ENCODE measurements around the gene REPS2. TPM values are rescaled to one million over a fixed set of nuclear protein-coding genes. Genes with fewer than 3 reads are reported as not detected.
A peak's percentile ranks its signal among the peaks of the same experiment; 100 is the strongest.
"Not testable (repeated sequence)": the region's sequence is repeated elsewhere in the genome, so short reads cannot be mapped to it uniquely, and the experiment has no call there.

The REPS2 gene
- total and polyA plus RNA-seq, 4 experiments from 2014 or later: 0.09 to 1.4 (median 0.61) TPM

GRCh38 chrX:16934185-16934584 is 12.3 kb upstream of the REPS2 start:
- Histone ChIP-seq H3K36me3 (ENCODE audit: insufficient read depth, low read length) (no peaks in the 10 kb centered on the region), H3K4me1 (ENCODE audit: insufficient read depth, low read length) (no peaks in the 10 kb centered on the region), H3K4me3 (ENCODE audit: low read length in 2 of 2) (no peak overlapping the region), H3K27me3 (ENCODE audit: insufficient read depth, low read length) (no peaks in the 10 kb centered on the region), H3K9me3 (ENCODE audit: control insufficient read depth in 1 of 2, low read length in 2 of 2) (no peaks in the 10 kb centered on the region), H3K27ac (ENCODE audit: low read depth, low read length) (no peak overlapping the region)
- H3K27ac Mint-ChIP-seq: no peak overlapping the region
- no peaks in the 10 kb centered on the region for H3K4me1 Mint-ChIP-seq
- DNase-seq: no peak
- ChIA-PET POLR2A (ENCODE audit: partially characterized antibody) (no interaction called here), CTCF (ENCODE audit: partially characterized antibody) (no interaction called here)
- H3K27me3 Mint-ChIP-seq: peaks cover 3 to 5% of the 10 kb centered on the region in 2 donors
- H3K4me3 Mint-ChIP-seq: no peak overlapping the region
- H3K9me3 Mint-ChIP-seq: peaks cover 0 to 19% (median 5%) of the 10 kb centered on the region in 8 donors
- peaks cover 0 to 6% of the 10 kb centered on the region in 2 donors for H3K36me3 Mint-ChIP-seq
- intact Hi-C loops (cut with micrococcal nuclease): no loop called here

GRCh38 chrX:16946971-16947562 is 609 bp downstream of the REPS2 start:
- H3K4me3 Mint-ChIP-seq: peak overlapping the region; percentile 79 to 87 (median 86)
- H3K27ac ChIP-seq (ENCODE audit: low read depth, low read length): no peak overlapping the region
- peaks cover 0 to 3% of the 10 kb centered on the region in 2 donors for H3K27me3 Mint-ChIP-seq
- intact Hi-C loops (cut with micrococcal nuclease): loop anchor here (1.0 to 5.0 kb wide), 3 partner anchors 60 to 161 kb away; partner anchors contain the start of genes RBBP7 and TXLNG
- peaks cover 0 to 4% (median under 1%) of the 10 kb centered on the region in 8 donors for H3K9me3 Mint-ChIP-seq
- H3K36me3 ChIP-seq (ENCODE audit: insufficient read depth, low read length): no peaks in the 10 kb centered on the region
- no peaks in the 10 kb centered on the region for H3K36me3 Mint-ChIP-seq
- H3K4me3 ChIP-seq (ENCODE audit: low read length in 2 of 2): peak overlapping the region in 1 of 2 donors; percentile 19
- H3K4me1 Mint-ChIP-seq: peaks cover 0 to 3% (median 0%) of the 10 kb centered on the region in 4 donors
- ChIA-PET CTCF (ENCODE audit: partially characterized antibody) (interaction anchor here (1.1 kb wide), 1 partner anchor 9 kb away, joined by 3 read pairs; no protein-coding TSS in a partner anchor), POLR2A (ENCODE audit: partially characterized antibody) (interaction anchor here (0.6 to 1.7 kb wide), 4 partner anchors 37 to 1092 kb away, joined by 3 to 7 read pairs (median 4); partner anchors contain the start of genes AP1S2 and CTPS2)
- no peaks in the 10 kb centered on the region for H3K4me1 ChIP-seq (ENCODE audit: insufficient read depth, low read length)
- no peaks in the 10 kb centered on the region for H3K27me3 ChIP-seq (ENCODE audit: insufficient read depth, low read length)
- H3K27ac Mint-ChIP-seq: peak overlapping the region; percentile 46 to 87 (median 76)
- peak in 4 of 5 donors; percentile 1 to 14 (median 8) for DNase-seq
- H3K9me3 ChIP-seq (ENCODE audit: control insufficient read depth in 1 of 2, low read length in 2 of 2): no peaks in the 10 kb centered on the region

GRCh38 chrX:16950423-16950822 is 4.0 kb downstream of the REPS2 start:
- Histone ChIP-seq H3K4me3 (ENCODE audit: low read length in 2 of 2) (no peak overlapping the region), H3K27ac (ENCODE audit: low read depth, low read length) (no peak overlapping the region), H3K4me1 (ENCODE audit: insufficient read depth, low read length) (no peaks in the 10 kb centered on the region), H3K36me3 (ENCODE audit: insufficient read depth, low read length) (no peaks in the 10 kb centered on the region), H3K9me3 (ENCODE audit: control insufficient read depth in 1 of 2, low read length in 2 of 2) (no peaks in the 10 kb centered on the region), H3K27me3 (ENCODE audit: insufficient read depth, low read length) (no peaks in the 10 kb centered on the region)
- peaks cover 0 to 3% of the 10 kb centered on the region in 2 donors for H3K27me3 Mint-ChIP-seq
- no peak for DNase-seq
- H3K36me3 Mint-ChIP-seq: no peaks in the 10 kb centered on the region
- H3K27ac Mint-ChIP-seq: no peak overlapping the region
- ChIA-PET CTCF (ENCODE audit: partially characterized antibody) (no interaction called here), POLR2A (ENCODE audit: partially characterized antibody) (no interaction called here)
- peaks cover 0 to 2% (median 0%) of the 10 kb centered on the region in 8 donors for H3K9me3 Mint-ChIP-seq
- intact Hi-C loops (cut with micrococcal nuclease): no loop called here
- peaks cover 0 to 3% (median 0%) of the 10 kb centered on the region in 4 donors for H3K4me1 Mint-ChIP-seq
- no peak overlapping the region for H3K4me3 Mint-ChIP-seq

- Histone ChIP-seq H3K9me3 (ENCODE audit: control insufficient read depth in 1 of 2, low read length in 2 of 2) (no peaks in the 10 kb centered on the region), H3K4me1 (ENCODE audit: insufficient read depth, low read length) (no peaks in the 10 kb centered on the region), H3K27me3 (ENCODE audit: insufficient read depth, low read length) (no peaks in the 10 kb centered on the region), H3K27ac (ENCODE audit: low read depth, low read length) (no peak overlapping the region), H3K4me3 (ENCODE audit: low read length in 2 of 2) (no peak overlapping the region), H3K36me3 (ENCODE audit: insufficient read depth, low read length) (no peaks in the 10 kb centered on the region)
- peaks cover 2 to 3% of the 10 kb centered on the region in 2 donors for H3K27me3 Mint-ChIP-seq
- ChIA-PET POLR2A (ENCODE audit: partially characterized antibody) (no interaction called here), CTCF (ENCODE audit: partially characterized antibody) (no interaction called here)
- no peaks in the 10 kb centered on the region for H3K36me3 Mint-ChIP-seq
- H3K4me3 Mint-ChIP-seq: no peak overlapping the region
- no peak for DNase-seq
- intact Hi-C loops (cut with micrococcal nuclease): no loop called here
- no peaks in the 10 kb centered on the region for H3K4me1 Mint-ChIP-seq
- no peak overlapping the region for H3K27ac Mint-ChIP-seq
- H3K9me3 Mint-ChIP-seq: no peaks in the 10 kb centered on the region
These were observed 7.3 kb downstream of the REPS2 start for GRCh38 chrX:16953606-16954211.

- DNase-seq: no peak
- ChIA-PET POLR2A (ENCODE audit: partially characterized antibody) (no interaction called here), CTCF (ENCODE audit: partially characterized antibody) (no interaction called here)
- no peaks in the 10 kb centered on the region for H3K9me3 ChIP-seq (ENCODE audit: control insufficient read depth in 1 of 2, low read length in 2 of 2)
- peaks cover 2 to 3% of the 10 kb centered on the region in 2 donors for H3K27me3 Mint-ChIP-seq
- no peaks in the 10 kb centered on the region for H3K36me3 Mint-ChIP-seq
- H3K27me3 ChIP-seq (ENCODE audit: insufficient read depth, low read length): no peaks in the 10 kb centered on the region
- H3K4me1 Mint-ChIP-seq: no peaks in the 10 kb centered on the region
- no peak overlapping the region for H3K4me3 ChIP-seq (ENCODE audit: low read length in 2 of 2)
- H3K4me3 Mint-ChIP-seq: no peak overlapping the region
- no peaks in the 10 kb centered on the region for H3K9me3 Mint-ChIP-seq
- no peak overlapping the region for H3K27ac Mint-ChIP-seq
- no peaks in the 10 kb centered on the region for H3K4me1 ChIP-seq (ENCODE audit: insufficient read depth, low read length)
- no peaks in the 10 kb centered on the region for H3K36me3 ChIP-seq (ENCODE audit: insufficient read depth, low read length)
- intact Hi-C loops (cut with micrococcal nuclease): no loop called here
- no peak overlapping the region for H3K27ac ChIP-seq (ENCODE audit: low read depth, low read length)
These were observed 11.3 kb downstream of the REPS2 start for GRCh38 chrX:16957751-16958150.

- H3K4me1 Mint-ChIP-seq: no peaks in the 10 kb centered on the region
- Histone ChIP-seq H3K4me1 (ENCODE audit: insufficient read depth, low read length) (no peaks in the 10 kb centered on the region), H3K4me3 (ENCODE audit: low read length in 2 of 2) (no peak overlapping the region), H3K9me3 (ENCODE audit: control insufficient read depth in 1 of 2, low read length in 2 of 2) (no peaks in the 10 kb centered on the region), H3K27me3 (ENCODE audit: insufficient read depth, low read length) (no peaks in the 10 kb centered on the region), H3K36me3 (ENCODE audit: insufficient read depth, low read length) (no peaks in the 10 kb centered on the region), H3K27ac (ENCODE audit: low read depth, low read length) (no peak overlapping the region)
- no peak overlapping the region for H3K4me3 Mint-ChIP-seq
- H3K9me3 Mint-ChIP-seq: no peaks in the 10 kb centered on the region
- no peak for DNase-seq
- peaks cover 2 to 3% of the 10 kb centered on the region in 2 donors for H3K27me3 Mint-ChIP-seq
- ChIA-PET POLR2A (ENCODE audit: partially characterized antibody) (no interaction called here), CTCF (ENCODE audit: partially characterized antibody) (no interaction called here)
- H3K36me3 Mint-ChIP-seq: no peaks in the 10 kb centered on the region
- H3K27ac Mint-ChIP-seq: no peak overlapping the region
- intact Hi-C loops (cut with micrococcal nuclease): no loop called here
These were observed 11.9 kb downstream of the REPS2 start for GRCh38 chrX:16958356-16958755.

GRCh38 chrX:16962661-16963060 is 16.2 kb downstream of the REPS2 start:
- H3K36me3 ChIP-seq (ENCODE audit: insufficient read depth, low read length); H3K36me3 Mint-ChIP-seq; H3K4me3 Mint-ChIP-seq; POLR2A ChIA-PET (ENCODE audit: partially characterized antibody); H3K9me3 ChIP-seq (ENCODE audit: control insufficient read depth in 1 of 2, low read length in 2 of 2); H3K4me3 ChIP-seq (ENCODE audit: low read length in 2 of 2); intact Hi-C loops (cut with micrococcal nuclease); H3K27ac Mint-ChIP-seq; H3K27me3 Mint-ChIP-seq; H3K4me1 ChIP-seq (ENCODE audit: insufficient read depth, low read length); DNase-seq; H3K27me3 ChIP-seq (ENCODE audit: insufficient read depth, low read length); H3K27ac ChIP-seq (ENCODE audit: low read depth, low read length); H3K4me1 Mint-ChIP-seq; CTCF ChIA-PET (ENCODE audit: partially characterized antibody); H3K9me3 Mint-ChIP-seq: not testable (repeated sequence)
